HEK293 (cell line): ENCODE measurements around the gene TPSD1.

ENCODE experiments used
- CTCF ChIA-PET: fragments of 350-600 bp; formaldehyde crosslinking; extraction: SDS; loops from one replicate; lab custom pipeline; 2021; ENCODE audit warnings: antibody characterized with exemption; lab: Yijun Ruan, JAX
- POLR2A ChIA-PET: fragments of 300-600 bp; formaldehyde crosslinking; extraction: SDS; loops from one replicate; lab custom pipeline; 2020; ENCODE audit warnings: antibody characterized with exemption, inconsistent platforms; lab: Yijun Ruan, JAX
- H3K27ac ChIP-seq: fragments of 200-500 bp; sonication (Bioruptor generic); 2 replicates; pipeline ENCODE4 v1.5.1; 2014; ENCODE audit warnings: low read depth, low read length, control low read depth, inconsistent platforms; ENCODE audit errors: extremely low read depth
- H3K36me3 ChIP-seq, 2 experiments: fragments of 200-500 bp in 1 of 2; sonication (Bioruptor generic) in 1 of 2; 1 replicate in 1 of 2; 2 replicates in 1 of 2; pipeline ENCODE4 v1.5.1; 2014 to 2017; ENCODE audit warnings: inconsistent platforms in 2 of 2, low read length in 2 of 2; ENCODE audit not compliant: control insufficient read depth in 2 of 2, insufficient read depth in 1 of 2
- H3K4me1 ChIP-seq: fragments of 200-500 bp; sonication (Bioruptor generic); 2 replicates; pipeline ENCODE4 v1.5.1; 2014; ENCODE audit warnings: mild to moderate bottlenecking, low read length, inconsistent platforms; ENCODE audit not compliant: control insufficient read depth, insufficient read depth
- H3K4me3 ChIP-seq: 2 replicates; pipeline ENCODE4 v1.5.1; 2011; ENCODE audit warnings: low read depth, mild to moderate bottlenecking, control low read depth, low read length, moderate library complexity
- H3K9me3 ChIP-seq: fragments of 200-500 bp; sonication (Bioruptor generic); 2 replicates; pipeline ENCODE4 v1.5.1; 2014; ENCODE audit warnings: low read depth, low read length, inconsistent platforms; ENCODE audit not compliant: control insufficient read depth, insufficient read depth
- BCL11A ChIP-seq: fragments of 450-650 bp; formaldehyde crosslinking; IDR thresholded peaks from 2 replicates; pipeline ENCODE4 v1.5.1; 2016; ENCODE audit warnings: low read depth, missing biosample characterization, missing genetic modification characterization
- CTCF ChIP-seq: fragments of 450-650 bp; formaldehyde crosslinking; IDR thresholded peaks from 2 replicates; pipeline ENCODE4 v1.5.1; 2016; ENCODE audit warnings: missing biosample characterization, missing genetic modification characterization
- GLIS1 ChIP-seq: fragments of 450-650 bp; formaldehyde crosslinking; IDR thresholded peaks from 2 replicates; pipeline ENCODE4 v1.5.1; 2016; ENCODE audit warnings: missing biosample characterization, missing genetic modification characterization
- HOXD13 ChIP-seq: sonication (generic); formaldehyde crosslinking; IDR thresholded peaks from 2 replicates; pipeline ENCODE4 v1.8.0; 2022; ENCODE audit warnings: missing genetic modification reagents, borderline replicate concordance
- KLF1 ChIP-seq: fragments of 450-650 bp; formaldehyde crosslinking; IDR thresholded peaks from 2 replicates; pipeline ENCODE4 v1.5.1; 2016; ENCODE audit warnings: missing biosample characterization, missing genetic modification characterization
- KLF8 ChIP-seq: fragments of 450-650 bp; formaldehyde crosslinking; IDR thresholded peaks from 2 replicates; pipeline ENCODE4 v1.5.1; 2016; ENCODE audit warnings: missing biosample characterization, missing genetic modification characterization
- PBX3 ChIP-seq: sonication (generic); formaldehyde crosslinking; IDR thresholded peaks from 2 replicates; pipeline ENCODE4 v1.8.1; 2022; ENCODE audit warnings: mild to moderate bottlenecking, moderate library complexity, missing genetic modification reagents
- ZBTB17 ChIP-seq: fragments of 450-650 bp; formaldehyde crosslinking; IDR thresholded peaks from 2 replicates; pipeline ENCODE4 v1.5.1; 2016; ENCODE audit warnings: missing biosample characterization, missing genetic modification characterization
- ZBTB7A ChIP-seq: fragments of 450-650 bp; formaldehyde crosslinking; IDR thresholded peaks from 2 replicates; pipeline ENCODE4 v1.5.1; 2016; ENCODE audit warnings: low read depth, missing biosample characterization, missing genetic modification characterization
- ZFHX2 ChIP-seq: fragments of 450-650 bp; formaldehyde crosslinking; conservative IDR thresholded peaks from 2 replicates; pipeline ENCODE4 v1.5.1; 2016; ENCODE audit warnings: missing biosample characterization, missing genetic modification characterization
- ZNF114 ChIP-seq: fragments of 450-650 bp; formaldehyde crosslinking; IDR thresholded peaks from 2 replicates; pipeline ENCODE4 v1.5.0; 2017; ENCODE audit warnings: missing biosample characterization, missing genetic modification characterization
- ZNF121 ChIP-seq: fragments of 450-650 bp; formaldehyde crosslinking; IDR thresholded peaks from 2 replicates; pipeline ENCODE4 v1.5.1; 2016; ENCODE audit warnings: missing biosample characterization, missing genetic modification characterization
- ZNF133 ChIP-seq: fragments of 450-650 bp; formaldehyde crosslinking; IDR thresholded peaks from 2 replicates; pipeline ENCODE4 v1.5.1; 2016; ENCODE audit warnings: missing biosample characterization, missing genetic modification characterization
- ZNF157 ChIP-seq: fragments of 450-650 bp; formaldehyde crosslinking; IDR thresholded peaks from 2 replicates; pipeline ENCODE4 v1.5.1; 2016; ENCODE audit warnings: missing biosample characterization, missing genetic modification characterization
- ZNF16 ChIP-seq: fragments of 450-650 bp; formaldehyde crosslinking; IDR thresholded peaks from 2 replicates; pipeline ENCODE4 v1.5.1; 2016; ENCODE audit warnings: low read depth, missing biosample characterization, missing genetic modification characterization
- ZNF266 ChIP-seq: fragments of 450-650 bp; formaldehyde crosslinking; IDR thresholded peaks from 2 replicates; pipeline ENCODE4 v1.5.1; 2016; ENCODE audit warnings: missing biosample characterization, missing genetic modification characterization, low read depth
- ZNF366 ChIP-seq: fragments of 450-650 bp; formaldehyde crosslinking; conservative IDR thresholded peaks from 2 replicates; pipeline ENCODE4 v1.5.1; 2016; ENCODE audit warnings: missing biosample characterization, missing genetic modification characterization
- ZNF423 ChIP-seq: fragments of 450-650 bp; formaldehyde crosslinking; IDR thresholded peaks from 2 replicates; pipeline ENCODE4 v1.5.1; 2016; ENCODE audit warnings: missing biosample characterization, missing genetic modification characterization
- ZNF488 ChIP-seq: fragments of 450-650 bp; formaldehyde crosslinking; IDR thresholded peaks from 2 replicates; pipeline ENCODE4 v1.5.1; 2016; ENCODE audit warnings: missing biosample characterization, missing genetic modification characterization
- ZNF514 ChIP-seq: fragments of 450-650 bp; formaldehyde crosslinking; IDR thresholded peaks from 2 replicates; pipeline ENCODE4 v1.5.1; 2016; ENCODE audit warnings: missing biosample characterization, missing genetic modification characterization
- ZNF544 ChIP-seq: fragments of 450-650 bp; formaldehyde crosslinking; IDR thresholded peaks from 2 replicates; pipeline ENCODE4 v1.5.0; 2017; ENCODE audit warnings: missing biosample characterization, missing genetic modification characterization
- ZNF549 ChIP-seq: fragments of 450-650 bp; IDR thresholded peaks from 2 replicates; pipeline ENCODE4 v1.5.1; 2018; ENCODE audit warnings: missing biosample characterization, missing genetic modification characterization, mild to moderate bottlenecking, inconsistent platforms, moderate library complexity
- ZNF558 ChIP-seq: fragments of 450-650 bp; formaldehyde crosslinking; IDR thresholded peaks from 2 replicates; pipeline ENCODE4 v1.5.1; 2016; ENCODE audit warnings: missing biosample characterization, missing genetic modification characterization
- ZNF571 ChIP-seq: fragments of 450-650 bp; formaldehyde crosslinking; IDR thresholded peaks from 2 replicates; pipeline ENCODE4 v1.5.0; 2017; ENCODE audit warnings: missing biosample characterization, missing genetic modification characterization
- ZNF670 ChIP-seq: fragments of 450-650 bp; formaldehyde crosslinking; IDR thresholded peaks from 2 replicates; pipeline ENCODE4 v1.5.1; 2016; ENCODE audit warnings: missing biosample characterization, missing genetic modification characterization, low read depth
- ZNF747 ChIP-seq: fragments of 450-650 bp; formaldehyde crosslinking; IDR thresholded peaks from 2 replicates; pipeline ENCODE4 v1.5.1; 2016; ENCODE audit warnings: missing biosample characterization, missing genetic modification characterization
- ZNF76 ChIP-seq: fragments of 450-650 bp; formaldehyde crosslinking; IDR thresholded peaks from 2 replicates; pipeline ENCODE4; 2016; ENCODE audit warnings: low read depth, missing biosample characterization, missing genetic modification characterization, borderline replicate concordance
- ZNF785 ChIP-seq: fragments of 450-650 bp; formaldehyde crosslinking; IDR thresholded peaks from 2 replicates; pipeline ENCODE4 v1.5.1; 2016; ENCODE audit warnings: missing biosample characterization, missing genetic modification characterization
- ZNF837 ChIP-seq: fragments of 450-650 bp; formaldehyde crosslinking; IDR thresholded peaks from 2 replicates; pipeline ENCODE4 v1.5.1; 2016; ENCODE audit warnings: missing biosample characterization, missing genetic modification characterization
- ZSCAN18 ChIP-seq: fragments of 450-650 bp; formaldehyde crosslinking; IDR thresholded peaks from 2 replicates; pipeline ENCODE4 v1.5.1; 2016; ENCODE audit warnings: missing biosample characterization, missing genetic modification characterization
- ZSCAN30 ChIP-seq: fragments of 450-650 bp; IDR thresholded peaks from 2 replicates; pipeline ENCODE4 v1.5.1; 2018; ENCODE audit warnings: missing biosample characterization, mild to moderate bottlenecking, missing genetic modification characterization, moderate library complexity
- ZXDB ChIP-seq: fragments of 450-650 bp; formaldehyde crosslinking; IDR thresholded peaks from 2 replicates; pipeline ENCODE4 v1.5.1; 2016; ENCODE audit warnings: missing biosample characterization, missing genetic modification characterization

The TPSD1 gene

GRCh38 chr16:1271724-1272413 lies 16.0 kb downstream of the TPSD1 start (continued):
- TF ChIP-seq ZNF558 (tag by site-specific recombination) (0 out of 2 replicates have a peak, but pooled peaks have one; percentile 67), ZNF423 (peak; percentile 85)

- ChIA-PET POLR2A (no interaction called here), CTCF (no interaction called here)
- Histone ChIP-seq H3K27ac (peak overlapping the region; percentile 58; the same call in 1 of the 2 replicates), H3K4me3 (no peak overlapping the region), H3K9me3 (no peaks in the 10 kb centered on the region), H3K4me1 (peaks cover 12% of the 10 kb centered on the region), H3K36me3 (no peaks in the 10 kb centered on the region)
- TF ChIP-seq ZSCAN18 (tag by site-specific recombination) (0 out of 2 replicates have a peak, but pooled peaks have one; percentile 44), ZNF366 (tag by site-specific recombination) (peak; percentile 99), ZNF837 (tag by site-specific recombination) (no peak), ZSCAN30 (tag by site-specific recombination) (no peak), BCL11A (tag by site-specific recombination) (no peak), ZNF670 (tag by site-specific recombination) (no peak), KLF8 (tag by site-specific recombination) (0 out of 2 replicates have a peak, but pooled peaks have one; percentile 28), ZNF549 (no peak), ZNF157 (peak; percentile 45; the same call in 1 of the 2 replicates), HOXD13 (CRISPR knock-in tag) (no peak), KLF1 (tag by site-specific recombination) (peak; percentile 43; the same call in 1 of the 2 replicates), ZNF571 (peak; percentile 21; the same call in 1 of the 2 replicates), ZNF16 (tag by site-specific recombination) (no peak), ZNF488 (tag by site-specific recombination) (0 out of 2 replicates have a peak, but pooled peaks have one; percentile 56), ZNF785 (0 out of 2 replicates have a peak, but pooled peaks have one; percentile 35), ZBTB17 (tag by site-specific recombination) (peak; percentile 99), ZXDB (tag by site-specific recombination) (no peak), ZNF266 (tag by site-specific recombination) (peak; percentile 39; the same call in 1 of the 2 replicates), ZFHX2 (peak; percentile 72), CTCF (tag by site-specific recombination) (peak; percentile 8; the same call in 1 of the 2 replicates), ZNF514 (tag by site-specific recombination) (0 out of 2 replicates have a peak, but pooled peaks have one; percentile 65), ZNF544 (no peak), PBX3 (CRISPR knock-in tag) (no peak), ZNF114 (tag by site-specific recombination) (peak; percentile 18; the same call in 1 of the 2 replicates), GLIS1 (tag by site-specific recombination) (no peak), ZNF747 (tag by site-specific recombination) (peak; percentile 91; the same call in 1 of the 2 replicates), ZNF76 (tag by site-specific recombination) (no peak), ZBTB7A (tag by site-specific recombination) (0 out of 2 replicates have a peak, but pooled peaks have one; percentile 28), ZNF121 (tag by site-specific recombination) (no peak), ZNF133 (tag by site-specific recombination) (0 out of 2 replicates have a peak, but pooled peaks have one; percentile 10)
These were observed 16.8 kb downstream of the TPSD1 start for GRCh38 chr16:1272453-1273198.
